ENCODE data around the gene FGFBP2.

- no peak for TF ChIP-seq EZH2 (optimal IDR thresholded peaks at IDR 0.05; ENCODE audit: low read depth, low read length)
- TF ChIP-seq, protein P1, sequence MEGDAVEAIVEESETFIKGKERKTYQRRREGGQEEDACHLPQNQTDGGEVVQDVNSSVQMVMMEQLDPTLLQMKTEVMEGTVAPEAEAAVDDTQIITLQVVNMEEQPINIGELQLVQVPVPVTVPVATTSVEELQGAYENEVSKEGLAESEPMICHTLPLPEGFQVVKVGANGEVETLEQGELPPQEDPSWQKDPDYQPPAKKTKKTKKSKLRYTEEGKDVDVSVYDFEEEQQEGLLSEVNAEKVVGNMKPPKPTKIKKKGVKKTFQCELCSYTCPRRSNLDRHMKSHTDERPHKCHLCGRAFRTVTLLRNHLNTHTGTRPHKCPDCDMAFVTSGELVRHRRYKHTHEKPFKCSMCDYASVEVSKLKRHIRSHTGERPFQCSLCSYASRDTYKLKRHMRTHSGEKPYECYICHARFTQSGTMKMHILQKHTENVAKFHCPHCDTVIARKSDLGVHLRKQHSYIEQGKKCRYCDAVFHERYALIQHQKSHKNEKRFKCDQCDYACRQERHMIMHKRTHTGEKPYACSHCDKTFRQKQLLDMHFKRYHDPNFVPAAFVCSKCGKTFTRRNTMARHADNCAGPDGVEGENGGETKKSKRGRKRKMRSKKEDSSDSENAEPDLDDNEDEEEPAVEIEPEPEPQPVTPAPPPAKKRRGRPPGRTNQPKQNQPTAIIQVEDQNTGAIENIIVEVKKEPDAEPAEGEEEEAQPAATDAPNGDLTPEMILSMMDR (IDR thresholded peaks at IDR 0.05; ENCODE audit: low read length), result no peak
Observed at GRCh38 chr4:15934259-15934658, 28.7 kb downstream of the FGFBP2 start.

All from MM.1S (cell line).